Measurements from ENCODE around the gene SLC38A8.

GRCh38 chr16:83974475-83974874 lies 68.1 kb downstream of the SLC38A8 start:
- TF ChIP-seq SP1 (IDR thresholded peaks at IDR 0.05) (no peak), BHLHE40 (IDR thresholded peaks at IDR 0.05; ENCODE audit: borderline replicate concordance) (no peak), LEF1 (IDR thresholded peaks at IDR 0.05; ENCODE audit: borderline replicate concordance) (no peak), TARDBP (IDR thresholded peaks at IDR 0.05) (no peak), FOXK2 (IDR thresholded peaks at IDR 0.05) (no peak), L3MBTL2 (conservative IDR thresholded peaks at IDR 0.05) (no peak), ELF4 (IDR thresholded peaks at IDR 0.05) (no peak), FOXA1 (IDR thresholded peaks at IDR 0.05) (no peak), HDGF (IDR thresholded peaks at IDR 0.05; ENCODE audit: borderline replicate concordance) (no peak)
